ENCODE results near the gene RPRD2.

DNA sequence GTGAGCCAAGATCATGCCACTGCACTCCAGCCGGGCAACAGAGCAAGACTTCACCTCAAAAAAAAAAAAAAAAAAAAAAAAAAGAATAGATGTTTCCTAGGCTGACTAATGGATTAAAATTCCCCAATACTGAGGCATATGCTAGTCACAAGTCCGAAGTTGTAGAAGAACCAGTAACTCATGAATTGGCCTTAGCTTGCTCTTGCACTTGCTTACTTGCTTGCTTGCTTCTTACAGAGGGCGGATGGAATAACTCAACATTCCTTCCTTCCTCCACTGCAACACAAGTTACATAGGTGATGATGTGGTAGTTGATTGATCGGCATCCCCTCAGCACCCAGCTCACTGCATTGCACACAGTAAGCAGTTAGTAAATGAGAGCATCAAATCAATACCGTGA, 120.5 kb downstream of the RPRD2 start:
- TF ChIP-seq POLR2A (IDR thresholded peaks at IDR 0.05; ENCODE audit: low read depth, low read length) (no peak), TAF1 (IDR thresholded peaks at IDR 0.05; ENCODE audit: low read depth, low read length) (no peak), POLR2AphosphoS5 (IDR thresholded peaks at IDR 0.05; ENCODE audit: low read depth, low read length) (no peak), SPI1 (IDR thresholded peaks at IDR 0.05; ENCODE audit: low read depth, low read length) (no peak), POU2F2 (IDR thresholded peaks at IDR 0.05; ENCODE audit: low read depth, low read length) (no peak)

Data from GM12891 (cell line).